Suppressor macrophage treated with lipopolysaccharide for 4 hours (primary cell): ENCODE measurements around the gene SLC22A14.
"Not testable (repeated sequence)": the region's sequence is repeated elsewhere in the genome, so short reads cannot be mapped to it uniquely, and the experiment has no call there.

Experiments used
- DNase-seq: peaks from one replicate; pipeline ENCODE4 v3.0.0-alpha.2; 2020

SLC22A14 gene

DNA sequence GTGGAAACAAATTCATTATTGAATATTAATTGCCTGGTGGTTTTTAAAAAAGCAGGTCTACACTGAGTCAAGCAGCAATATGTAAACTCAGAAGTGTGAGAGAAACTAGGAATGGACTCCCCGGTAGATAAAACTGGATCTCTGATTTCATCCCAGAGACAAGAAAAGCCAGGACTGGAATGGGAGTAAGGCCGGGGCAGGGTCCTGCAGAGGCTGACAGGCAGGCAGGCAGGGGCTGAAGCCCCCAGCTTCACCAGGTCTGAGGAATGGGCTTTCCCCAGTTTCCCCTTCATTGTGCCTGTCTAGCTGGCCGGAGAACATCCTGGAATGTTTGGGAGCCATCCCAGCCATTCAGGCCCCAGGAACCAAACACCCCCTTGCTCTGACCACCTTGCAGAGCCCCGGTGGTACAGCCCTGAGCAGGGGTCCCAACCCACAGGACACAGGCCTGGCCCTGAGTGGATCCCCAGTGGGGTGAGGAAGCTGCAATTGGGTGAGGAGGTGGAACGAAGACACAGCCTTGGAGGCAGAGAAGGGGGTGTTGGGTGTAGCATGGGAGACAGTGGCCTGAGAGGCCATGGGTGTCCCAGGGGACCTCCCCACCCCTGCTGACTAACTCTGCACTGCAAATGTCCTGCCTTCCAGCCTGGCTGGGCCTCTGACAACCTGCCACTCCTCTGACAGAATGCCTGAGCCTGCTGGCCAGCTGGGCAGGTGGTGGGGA lies 32.8 kb downstream of the SLC22A14 start:
- no peak for DNase-seq

DNA sequence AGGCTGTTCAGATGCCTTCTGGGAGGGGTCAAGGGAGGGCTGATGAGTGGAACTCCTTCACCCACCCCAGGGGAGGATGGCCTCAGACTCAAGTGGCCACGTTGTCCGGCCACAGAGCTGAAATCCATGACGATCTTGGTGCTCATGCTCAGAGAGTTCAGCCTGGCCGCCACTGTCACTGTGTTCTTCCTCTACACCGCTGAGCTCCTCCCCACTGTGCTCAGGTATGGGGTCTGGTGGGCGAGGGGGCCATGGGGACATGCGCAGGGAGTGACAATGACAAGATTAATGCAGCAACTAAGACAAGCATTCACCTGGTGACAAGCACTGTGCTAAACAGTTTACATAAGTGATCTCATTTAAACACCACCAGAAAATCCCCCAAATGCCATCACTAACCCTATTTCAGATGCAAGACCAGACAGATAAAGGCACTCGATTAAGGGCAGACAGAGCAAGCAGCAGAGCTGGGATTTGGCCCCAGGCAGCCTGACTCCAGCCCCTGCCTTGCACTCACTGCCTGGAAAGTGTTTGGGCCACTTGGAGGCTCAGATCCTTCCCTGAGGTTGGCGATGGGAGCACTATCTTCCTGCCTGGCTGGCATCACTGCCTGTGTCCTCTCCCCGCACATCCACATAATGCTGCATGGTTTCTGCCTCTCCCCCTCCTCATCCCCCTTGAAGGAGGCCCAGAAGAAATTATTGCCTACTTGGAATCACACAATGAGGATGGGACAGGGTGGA lies 33.6 kb downstream of the SLC22A14 start:
- DNase-seq = no peak

DNA sequence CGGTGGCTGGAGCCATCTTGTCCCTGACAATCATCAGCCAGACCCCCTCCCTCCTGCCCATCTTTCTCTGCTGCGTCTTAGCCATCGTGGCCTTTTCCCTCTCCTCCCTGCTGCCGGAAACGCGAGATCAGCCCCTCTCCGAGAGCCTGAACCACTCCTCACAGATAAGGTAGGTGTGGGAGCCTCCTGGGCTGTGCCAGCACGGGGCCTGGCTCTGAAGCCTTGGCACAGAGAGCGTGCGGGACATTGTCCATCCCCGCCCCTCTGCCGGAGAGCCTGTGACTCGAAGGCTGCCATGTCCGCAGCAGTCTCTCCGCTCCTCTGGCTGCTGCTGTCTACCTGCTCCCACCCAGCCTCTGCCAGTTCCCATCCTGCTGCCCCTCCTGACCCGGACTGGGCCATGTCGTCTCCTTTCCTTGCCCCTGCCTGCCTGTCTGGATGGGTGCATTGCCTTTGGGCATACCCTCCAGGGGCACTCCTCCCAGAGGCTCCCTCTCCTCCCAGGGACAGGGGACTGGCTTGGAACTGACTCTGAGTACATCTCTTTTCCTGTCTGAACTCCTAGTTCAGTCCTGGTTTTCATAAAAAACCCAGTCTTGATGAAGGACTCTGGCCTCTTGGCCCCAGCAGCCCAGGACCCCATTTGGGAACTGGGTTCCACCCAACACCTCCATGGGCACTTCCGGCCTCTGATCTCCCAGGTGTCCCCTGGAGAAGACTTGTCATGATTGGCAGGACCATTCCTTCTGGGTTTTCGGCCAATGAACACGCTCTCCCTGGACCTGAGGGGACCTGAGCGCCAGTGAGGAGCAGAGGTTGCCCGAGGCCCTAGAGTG lies 34.5 kb downstream of the SLC22A14 start:
- no peak for DNase-seq

DNA sequence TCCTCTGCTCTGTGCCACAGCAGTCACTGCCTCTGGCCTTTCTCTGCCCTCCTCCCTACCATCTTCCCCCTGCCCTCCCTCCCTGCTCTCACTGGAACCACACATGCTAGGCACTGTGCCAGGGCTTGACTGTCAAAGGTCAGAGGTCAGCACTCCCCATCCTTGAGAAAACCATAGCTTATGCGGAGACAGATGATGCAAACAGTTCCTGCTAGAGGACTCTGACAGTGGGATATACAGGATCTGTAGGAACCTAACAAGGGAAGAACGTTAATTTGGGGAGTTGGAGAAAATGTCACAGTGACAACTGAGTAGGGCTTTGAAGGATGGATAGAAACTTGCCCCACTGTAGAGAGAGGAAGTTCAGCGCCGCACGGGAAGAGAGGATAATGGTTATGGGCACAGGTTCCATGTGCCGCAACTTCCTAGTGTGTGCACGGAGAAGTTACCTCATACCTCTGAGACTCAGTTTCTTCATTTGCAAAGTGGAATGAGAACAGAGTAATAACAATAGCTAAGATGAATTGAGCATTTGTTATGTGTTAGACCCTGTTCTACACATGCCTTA lies 35.2 kb downstream of the SLC22A14 start:
- peak; percentile 51 for DNase-seq

DNA sequence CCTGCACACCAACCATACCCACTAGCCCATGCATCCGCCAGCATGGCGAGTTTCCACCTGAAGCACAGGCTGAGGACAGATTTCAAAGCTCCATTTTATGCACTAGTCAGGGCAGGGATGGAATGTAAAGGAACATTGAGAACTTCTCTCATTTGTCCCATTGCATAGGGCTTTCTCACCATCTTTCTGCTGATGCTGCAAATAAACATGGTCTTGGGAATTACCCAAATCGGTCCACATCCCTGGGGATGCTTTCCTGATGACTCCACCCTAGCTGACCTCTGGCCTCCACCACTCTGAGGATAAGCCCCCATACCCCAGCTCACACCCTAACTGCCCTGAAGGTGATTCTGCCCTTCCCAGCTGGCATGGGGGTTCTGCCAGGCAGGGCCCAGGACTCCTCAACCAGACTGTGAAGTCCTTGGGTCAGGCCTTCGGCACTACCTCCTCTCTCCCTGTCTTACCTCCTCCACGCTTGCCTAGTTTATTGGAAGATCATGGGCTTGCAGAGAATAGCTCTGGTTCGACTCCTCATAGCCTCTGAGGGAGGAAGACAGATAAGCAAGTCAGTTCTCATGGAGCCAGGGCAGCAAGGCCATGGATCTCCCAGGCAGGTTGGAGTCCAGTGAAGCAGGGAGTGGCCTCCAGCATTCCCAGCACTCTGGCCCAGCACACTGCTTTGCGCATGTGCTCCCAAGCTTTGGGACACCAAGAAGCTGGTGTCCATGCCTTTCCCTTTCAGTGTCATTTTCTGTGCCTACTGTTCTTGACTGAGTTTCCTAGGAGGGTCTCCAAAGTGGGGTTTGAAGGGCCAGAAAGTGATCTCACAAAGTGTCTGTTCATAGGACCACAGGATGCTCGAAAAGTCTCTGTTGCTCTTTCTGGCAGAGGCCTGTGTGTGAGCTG lies 36.9 kb downstream of the SLC22A14 start:
- no peak for DNase-seq

DNA sequence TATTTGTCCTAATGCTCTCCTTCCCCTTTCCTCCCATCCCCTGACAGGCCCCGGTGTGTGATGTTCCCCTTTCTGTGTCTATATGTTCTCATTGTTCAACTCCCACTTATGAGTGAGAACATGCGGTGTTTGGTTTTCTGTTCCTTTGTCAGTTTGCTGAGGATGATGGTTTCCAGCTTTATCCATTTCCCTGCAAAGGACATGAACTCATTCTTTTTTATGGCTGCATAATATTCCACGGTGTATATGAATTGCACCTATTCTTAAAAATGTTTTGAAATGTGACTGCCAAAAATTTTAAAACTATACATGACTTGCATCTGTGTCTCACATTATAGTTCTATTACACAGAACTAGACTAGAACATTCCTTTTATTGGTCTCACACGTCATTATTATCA lies 38.5 kb downstream of the SLC22A14 start:
- DNase-seq = not testable (repeated sequence)

DNA sequence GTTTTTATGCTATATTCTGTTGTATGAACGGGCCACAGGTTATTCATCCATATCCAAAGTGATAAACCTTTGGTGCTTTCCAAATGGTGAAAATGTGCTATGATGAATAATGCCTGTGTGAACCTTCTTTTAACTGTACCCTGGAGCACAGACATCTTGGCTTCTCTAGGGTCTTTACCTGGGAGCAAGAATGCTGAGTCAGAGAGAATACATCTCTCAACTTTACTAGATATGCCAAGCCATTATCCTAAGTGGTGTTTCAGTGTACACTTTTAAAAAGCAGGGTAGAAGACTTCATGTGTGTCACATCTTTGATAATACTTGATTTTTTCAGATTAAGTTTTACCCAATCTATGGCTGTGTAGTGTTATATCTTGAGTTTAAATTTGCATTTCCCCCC lies 41.0 kb downstream of the SLC22A14 start:
- DNase-seq = no peak

DNA sequence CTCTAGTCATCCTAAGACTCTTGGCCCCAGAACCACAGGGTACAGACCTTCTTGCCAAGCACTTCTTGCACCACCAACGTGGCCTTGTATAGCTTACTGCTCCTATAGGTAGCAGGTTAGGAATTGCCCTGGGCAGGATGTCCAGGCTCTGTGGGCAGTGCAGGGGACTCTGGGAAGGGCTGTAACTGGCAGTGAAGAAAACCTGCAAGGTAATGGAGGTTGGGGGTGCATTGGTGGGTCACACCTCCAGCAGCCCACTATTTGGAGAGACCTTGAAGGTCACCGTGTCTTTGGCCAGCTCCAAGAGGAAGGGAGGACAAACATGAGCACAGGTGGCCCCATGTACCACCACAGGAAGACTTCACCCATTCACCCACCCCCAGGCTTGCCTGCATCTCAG lies 43.2 kb downstream of the SLC22A14 start:
- no peak for DNase-seq

DNA sequence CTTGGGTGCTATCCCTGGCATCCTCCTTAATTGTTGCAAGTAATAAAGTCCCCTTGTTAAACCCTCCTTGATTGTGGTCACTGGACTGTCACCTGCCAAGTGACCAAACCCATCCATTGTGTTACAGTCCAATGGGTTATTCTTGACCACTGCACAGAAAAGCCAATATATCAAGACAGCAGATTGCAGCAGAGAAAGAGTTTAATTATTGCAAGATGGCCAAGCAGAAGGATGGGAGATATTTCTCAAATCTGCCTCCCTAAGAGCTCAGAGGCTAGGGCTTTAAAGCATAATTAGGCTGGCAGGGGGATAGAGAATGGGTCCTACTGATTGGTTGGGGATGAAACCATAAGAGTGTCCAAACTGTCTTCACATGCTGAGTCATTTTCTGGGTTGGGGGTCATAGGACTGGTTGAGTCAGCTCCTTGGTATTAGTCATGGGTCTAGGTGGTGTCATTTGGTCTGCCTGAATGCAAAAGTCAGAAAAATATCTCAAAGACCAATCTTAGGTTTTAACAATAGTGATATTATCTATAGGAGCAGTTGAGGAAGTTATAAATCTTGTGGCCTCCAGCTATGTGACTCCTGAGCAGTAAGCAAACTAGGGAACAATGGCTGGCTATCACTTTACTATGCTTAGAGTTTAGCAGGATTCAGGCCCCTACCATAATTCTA lies 45.4 kb downstream of the SLC22A14 start:
- DNase-seq = peak; percentile 64

DNA sequence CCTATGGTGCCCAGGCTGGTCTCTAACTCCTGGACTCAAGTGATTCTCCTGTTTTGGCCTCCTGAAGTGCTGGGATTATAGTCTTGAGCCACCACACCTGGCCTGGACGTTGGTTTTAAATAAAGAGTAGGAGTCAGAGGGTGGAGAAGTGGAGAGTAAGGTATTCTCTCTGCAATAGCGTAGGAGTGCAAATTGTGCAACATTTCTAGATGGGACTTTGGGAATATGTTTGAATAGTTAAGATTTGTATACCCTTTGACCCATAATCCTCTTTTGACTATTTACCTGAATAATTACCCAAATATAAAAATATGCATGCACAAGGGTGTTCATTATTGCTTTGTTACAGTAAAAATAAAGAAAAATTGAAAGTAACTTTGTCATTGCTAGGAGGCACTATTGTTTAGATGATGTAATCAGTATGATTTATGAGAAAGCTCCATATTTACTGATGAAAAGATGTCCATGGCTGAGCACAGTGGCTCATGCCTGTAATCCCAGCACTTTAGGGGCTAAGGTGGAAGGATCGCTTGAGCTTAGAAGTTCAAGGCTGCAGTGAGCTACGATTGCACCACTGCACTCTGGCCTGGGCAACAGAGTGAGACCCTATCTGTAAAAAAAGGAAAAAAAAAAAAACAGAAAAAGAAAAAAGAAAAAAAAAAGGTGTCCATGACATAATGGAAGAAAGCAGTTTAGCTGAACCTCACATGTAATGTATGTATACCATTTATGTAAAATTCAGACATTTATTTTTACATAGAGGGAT lies 49.3 kb downstream of the SLC22A14 start:
- no peak for DNase-seq

DNA sequence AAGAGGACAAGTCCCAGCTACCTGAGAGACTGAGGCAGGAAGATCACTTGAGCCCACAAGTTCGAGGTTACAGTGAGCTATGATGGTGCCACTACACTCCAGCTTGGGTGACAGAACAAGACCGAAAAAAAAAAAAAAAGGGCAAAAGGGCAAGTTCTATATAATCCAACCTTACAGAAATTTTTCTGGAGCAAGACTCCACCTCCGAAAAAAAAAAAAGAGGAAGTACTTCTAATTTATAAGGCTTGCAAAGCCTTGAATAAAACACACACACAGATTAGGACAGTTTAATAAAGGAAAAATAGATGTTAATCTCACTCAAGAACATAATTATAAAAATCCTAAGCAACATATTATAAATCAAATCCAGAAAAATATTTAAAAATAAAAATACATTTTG lies 50.1 kb downstream of the SLC22A14 start:
- DNase-seq = no peak

DNA sequence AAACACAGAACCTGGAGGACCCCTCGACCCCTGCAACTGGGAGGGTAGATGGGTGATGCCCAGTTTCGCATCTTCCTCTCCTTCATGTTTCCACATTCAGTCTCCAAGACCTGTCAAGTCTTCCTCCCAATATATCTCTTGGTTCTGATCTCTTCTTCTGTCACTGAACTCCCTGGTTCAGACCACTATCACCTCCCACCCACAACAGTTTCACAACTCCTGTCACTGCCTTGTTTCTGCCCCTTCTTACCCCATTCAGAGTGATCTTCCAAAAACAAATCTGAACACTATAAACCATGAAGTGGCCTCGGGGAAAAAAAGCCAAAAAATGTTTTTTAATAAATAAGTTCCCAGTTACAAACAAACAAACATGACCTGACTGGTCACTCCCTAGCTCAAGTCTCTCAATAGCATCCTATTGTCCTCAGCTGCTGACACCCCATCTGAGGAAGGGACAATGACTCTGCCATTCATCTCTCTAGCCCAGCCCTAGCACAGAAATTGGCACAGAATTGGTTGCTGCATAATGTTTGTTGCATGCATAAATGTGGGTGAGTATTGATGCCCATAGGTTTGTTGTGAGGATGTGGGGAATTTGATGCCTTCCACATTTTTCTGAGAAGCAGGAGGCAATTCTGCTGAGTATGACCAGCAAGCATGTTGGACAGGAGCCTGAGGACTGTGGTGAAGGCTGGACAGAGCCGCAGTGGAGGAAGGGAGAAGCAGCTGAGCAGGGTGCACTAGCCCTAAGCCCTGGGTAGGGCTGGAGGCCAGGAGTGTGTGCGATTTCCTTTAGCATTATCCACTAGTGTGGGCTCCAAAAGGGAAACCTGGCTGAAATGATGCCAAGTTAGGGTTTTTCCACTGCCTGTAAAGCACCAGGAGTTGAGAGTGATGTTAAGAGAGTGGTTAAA lies 52.3 kb downstream of the SLC22A14 start:
- no peak for DNase-seq

DNA sequence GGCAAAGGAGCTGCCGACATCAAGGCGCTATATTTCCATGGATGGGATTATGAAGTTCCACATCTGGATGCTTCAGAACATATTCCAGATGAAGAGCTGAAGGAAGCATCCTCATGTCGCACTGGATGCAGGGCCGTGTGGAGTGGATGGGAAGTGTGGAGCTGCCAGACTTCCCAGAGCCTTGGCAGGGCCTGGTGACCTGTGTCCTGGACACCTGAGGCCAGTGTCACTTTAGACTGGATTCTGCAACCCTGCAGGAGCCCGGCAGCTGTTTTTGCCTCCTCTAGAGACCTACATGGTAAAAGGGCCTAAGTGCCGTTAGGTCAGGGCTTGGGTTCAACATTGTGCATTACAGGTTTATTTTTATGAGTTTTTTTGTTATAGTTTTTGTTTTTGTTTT lies 53.2 kb downstream of the SLC22A14 start:
- no peak for DNase-seq

DNA sequence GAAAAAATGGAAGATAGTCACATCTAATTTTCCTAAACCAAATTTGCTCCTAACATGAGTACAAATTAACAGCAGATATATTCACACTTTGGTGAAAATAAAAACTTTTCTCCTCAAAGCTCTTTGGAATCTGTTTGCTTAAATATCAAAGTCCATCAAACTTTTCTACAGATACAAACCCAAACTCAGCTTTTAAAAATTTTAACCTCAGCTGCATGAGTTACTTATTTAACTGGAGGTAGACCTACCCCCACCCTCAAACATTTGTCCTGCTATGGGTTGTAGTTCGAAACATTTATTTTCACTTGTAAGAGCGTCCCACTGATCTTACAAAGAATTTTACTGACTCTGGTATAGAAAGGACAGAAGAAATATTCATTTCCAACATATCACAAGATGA lies 55.6 kb downstream of the SLC22A14 start:
- no peak for DNase-seq

DNA sequence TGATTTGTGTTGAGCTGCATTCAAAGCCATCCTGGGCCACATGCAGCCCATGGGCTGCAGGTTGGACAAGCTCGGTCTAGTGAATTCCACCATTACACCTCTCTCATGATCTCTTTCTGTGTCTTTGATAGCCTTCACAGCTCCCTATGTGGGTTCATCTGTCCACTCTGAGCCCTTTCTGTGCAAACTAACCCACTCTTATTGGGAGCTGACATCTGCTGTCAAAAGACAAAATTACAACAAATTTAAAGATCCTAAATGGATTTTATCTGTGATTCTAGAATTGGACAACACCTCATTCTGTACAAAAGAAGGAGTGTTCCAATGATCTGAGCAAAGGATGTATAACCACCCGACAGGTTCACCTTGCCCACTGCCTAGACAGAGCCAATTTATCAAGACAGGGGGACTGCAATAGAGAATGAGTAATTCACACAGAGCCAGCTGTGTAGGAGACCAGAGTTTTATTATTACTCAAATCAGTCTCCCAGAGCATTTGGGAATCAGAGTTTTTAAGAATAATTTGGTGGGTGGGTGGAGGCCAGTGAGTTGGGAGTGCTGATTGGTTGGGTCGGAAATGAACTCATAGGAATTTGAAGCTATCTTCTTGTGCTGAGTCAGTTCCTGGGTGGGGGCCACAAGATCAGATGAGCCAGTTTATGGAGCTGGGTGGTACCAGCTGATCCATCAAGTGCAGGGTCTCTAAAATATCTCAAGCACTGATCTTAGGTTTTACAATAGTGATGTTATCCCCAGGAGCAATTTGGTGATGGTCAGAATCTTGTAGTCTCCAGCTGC lies 61.9 kb downstream of the SLC22A14 start:
- no peak for DNase-seq

DNA sequence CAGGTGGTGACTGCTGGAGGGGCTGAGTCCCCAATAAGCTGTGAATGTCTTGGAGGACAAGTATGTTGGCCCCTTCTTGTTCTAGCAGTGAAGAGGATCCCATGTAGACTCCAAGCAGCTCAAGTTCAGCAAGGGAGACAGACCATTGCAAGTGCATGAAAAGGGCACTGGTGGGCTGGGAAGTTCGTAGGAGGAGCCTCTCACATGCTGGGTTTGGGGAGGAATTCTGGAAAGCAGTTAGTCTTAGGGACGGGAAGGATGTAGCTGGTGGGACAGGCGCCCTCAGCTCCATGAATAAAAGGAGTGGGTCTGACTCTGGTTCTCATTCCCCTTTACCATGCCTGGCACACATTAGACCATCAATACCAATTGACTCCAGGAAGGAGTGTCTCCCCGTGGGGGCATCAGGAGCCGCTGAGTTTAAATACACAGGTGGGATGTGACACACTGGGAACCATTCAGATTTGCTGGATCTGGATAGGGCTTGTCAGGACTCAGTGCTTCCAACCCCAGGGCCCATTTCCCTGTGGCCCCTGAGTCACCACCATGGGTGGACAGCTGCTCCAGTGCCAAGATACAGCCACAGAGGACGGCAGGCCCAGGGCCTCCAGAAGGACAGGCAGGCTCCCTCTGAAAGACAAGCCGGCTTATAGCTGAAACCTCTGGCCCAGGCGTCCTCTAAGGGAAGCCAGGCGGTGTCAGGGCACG lies 63.9 kb downstream of the SLC22A14 start:
- no peak for DNase-seq

DNA sequence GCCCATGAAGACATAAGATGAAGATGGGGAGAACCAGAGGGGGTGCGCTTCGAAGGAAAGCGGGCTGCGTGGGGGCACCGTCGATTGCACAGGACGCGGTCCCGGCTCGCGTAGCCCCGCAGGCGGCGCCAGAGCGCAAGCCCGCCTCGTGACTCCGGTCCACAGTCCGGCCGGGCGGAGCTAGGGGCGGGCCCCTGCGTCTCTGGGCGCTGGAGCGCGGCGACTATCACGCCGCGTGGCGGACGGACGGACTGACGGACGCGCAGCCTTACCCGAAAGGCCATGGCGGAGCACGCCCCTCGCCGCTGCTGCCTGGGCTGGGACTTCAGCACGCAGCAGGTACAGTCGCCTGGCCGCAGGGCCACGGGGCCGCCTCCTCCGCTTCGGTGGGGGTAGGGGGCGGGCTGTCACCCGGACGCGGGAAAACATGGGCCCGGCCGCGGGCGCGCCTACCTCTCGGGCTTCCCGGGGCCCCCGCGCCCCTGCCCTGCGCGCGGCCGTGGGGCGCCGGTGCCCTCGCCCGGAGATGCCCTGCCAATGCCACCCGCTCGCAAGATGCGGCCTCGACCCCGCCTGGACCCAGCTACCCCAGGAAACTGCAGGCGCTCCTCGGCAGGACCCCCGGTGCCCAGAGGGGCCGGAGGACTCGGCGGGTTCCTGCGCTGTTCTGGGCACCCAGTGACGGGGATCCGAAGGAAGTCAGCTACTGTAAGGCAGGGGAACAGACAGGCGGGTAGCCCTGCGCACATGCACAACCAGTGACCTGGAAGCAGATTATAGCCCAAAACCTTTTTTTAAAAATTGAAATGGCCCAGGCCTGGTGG lies 64.7 kb downstream of the SLC22A14 start, which contains the start of gene XYLB:
XYLB (plus strand) TSS at position 199 of the 824 bp plus-strand sequence; CDS start at position 283, 84 bp downstream.
- peak; percentile 93 for DNase-seq
